ENCODE measurements around the gene RPL10A.

The RPL10A gene

DNA sequence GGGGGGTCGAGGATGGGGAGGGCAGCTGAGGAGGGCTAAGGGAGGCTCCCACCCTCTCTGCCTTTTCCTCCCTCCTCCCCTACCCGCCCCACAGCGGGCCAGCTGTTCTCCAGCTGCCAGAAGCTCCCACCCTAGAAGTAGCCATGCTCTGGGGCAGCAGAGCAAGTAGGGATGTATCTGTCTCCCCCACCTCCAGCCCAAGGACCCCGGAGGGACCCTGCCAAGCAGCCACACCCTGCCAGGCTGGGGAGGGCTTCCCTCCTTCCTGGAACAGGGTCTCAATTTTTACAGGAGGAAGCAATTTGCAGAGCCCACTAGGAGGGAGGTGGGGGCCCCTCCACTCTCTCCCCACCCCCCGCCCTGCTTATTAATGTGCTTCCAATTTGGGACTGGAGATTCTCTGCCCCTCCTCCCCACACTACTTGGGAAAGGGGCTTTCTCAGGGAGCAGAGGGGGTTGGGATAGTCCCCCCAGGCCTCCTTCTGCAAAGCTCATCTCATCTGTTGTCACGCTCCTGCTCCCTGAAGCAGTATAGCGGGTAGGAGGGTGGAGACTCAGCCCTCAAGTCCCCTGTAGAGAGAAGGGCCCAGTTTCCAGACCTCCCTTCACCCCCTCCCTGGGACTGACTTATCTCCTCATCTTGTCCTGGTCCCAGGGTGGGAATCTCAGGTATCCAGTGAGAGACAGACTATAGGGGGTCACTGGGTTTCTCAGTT is 24.2 kb downstream of the RPL10A start:
- DNase-seq (ENCODE audit: low read depth in 1 of 2, low spot score in 1 of 2): no peak
- in situ Hi-C loops (cut with HindIII; ENCODE audit: low pct_unique_long_range_greater_than_20kb, low sequenced_read_pairs): no loop called here
- TF ChIP-seq JUND (IDR thresholded peaks at IDR 0.05; ENCODE audit: low read depth): no peak

DNA sequence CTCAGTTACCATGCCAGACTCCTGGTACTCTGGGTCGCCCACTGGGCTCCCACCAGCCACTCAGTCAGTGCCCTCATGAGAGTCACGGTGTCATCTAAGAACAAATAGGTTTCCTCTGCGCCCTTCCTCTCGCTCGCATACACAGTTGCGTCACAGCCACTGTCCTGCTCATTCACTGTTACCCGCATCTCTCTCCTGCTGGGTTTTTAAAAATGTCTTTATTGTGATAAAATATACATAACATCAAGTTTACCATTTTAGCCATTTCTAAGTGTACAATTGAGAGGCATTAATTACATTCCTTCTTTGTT is 24.7 kb downstream of the RPL10A start:
- no peak for TF ChIP-seq JUND (IDR thresholded peaks at IDR 0.05; ENCODE audit: low read depth)
- in situ Hi-C loops (cut with HindIII; ENCODE audit: low pct_unique_long_range_greater_than_20kb, low sequenced_read_pairs): no loop called here
- DNase-seq (ENCODE audit: low read depth in 1 of 2, low spot score in 1 of 2): no peak

DNA sequence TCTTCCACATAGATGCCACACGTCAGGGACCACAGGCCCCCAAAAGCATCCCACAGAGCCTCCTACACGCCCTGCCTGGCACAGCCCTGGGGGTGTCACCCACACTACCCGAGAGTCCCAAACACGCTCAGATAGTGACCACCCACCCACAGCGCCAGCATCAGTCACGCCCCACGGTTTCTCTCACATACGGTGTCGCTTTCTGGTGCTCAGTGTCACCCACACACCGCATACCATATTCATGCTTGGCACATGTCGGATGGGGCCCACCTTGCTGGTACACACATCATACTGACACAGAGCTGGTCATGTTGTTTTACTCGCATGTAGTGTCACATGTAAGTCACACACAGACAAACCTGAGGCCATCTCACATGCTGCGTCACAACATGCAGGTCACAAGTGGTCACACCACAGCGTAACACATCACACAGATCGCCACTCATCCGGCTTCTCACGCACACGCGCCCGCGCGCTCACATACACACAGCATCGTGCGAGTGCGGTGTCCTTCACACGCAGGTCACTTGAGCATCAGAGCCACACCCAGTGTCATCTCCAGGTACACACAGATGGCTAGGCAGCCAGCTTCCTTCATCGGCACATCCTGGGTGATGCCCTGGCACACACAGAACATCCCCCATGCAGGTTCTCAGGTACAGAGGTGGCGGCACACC is 25.2 kb downstream of the RPL10A start:
- no peak for DNase-seq (ENCODE audit: low read depth in 1 of 2, low spot score in 1 of 2)
- in situ Hi-C loops (cut with HindIII; ENCODE audit: low pct_unique_long_range_greater_than_20kb, low sequenced_read_pairs): no loop called here
- no peak for TF ChIP-seq JUND (IDR thresholded peaks at IDR 0.05; ENCODE audit: low read depth)

DNA sequence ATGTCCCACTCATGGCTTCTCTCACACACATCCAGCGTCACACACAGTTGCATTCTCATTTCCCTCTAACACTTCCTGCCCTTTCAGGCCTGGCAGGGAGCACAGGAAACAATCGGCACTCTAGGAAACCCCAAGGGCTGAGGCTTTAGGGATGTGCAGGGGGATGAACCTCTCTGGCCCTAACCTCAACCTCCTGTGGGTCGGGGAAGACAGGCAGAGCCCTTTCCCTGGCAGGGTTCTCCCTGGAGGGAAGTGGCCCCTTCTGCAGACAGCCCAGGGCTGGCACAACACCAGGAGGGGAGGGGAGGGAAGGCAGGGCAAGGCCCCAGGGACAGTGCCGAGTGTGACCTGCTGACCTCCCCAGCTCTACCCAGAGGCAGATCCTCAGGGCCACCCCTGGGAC is 26.0 kb downstream of the RPL10A start:
- DNase-seq (ENCODE audit: low read depth in 1 of 2, low spot score in 1 of 2): no peak
- no peak for TF ChIP-seq JUND (IDR thresholded peaks at IDR 0.05; ENCODE audit: low read depth)
- in situ Hi-C loops (cut with HindIII; ENCODE audit: low pct_unique_long_range_greater_than_20kb, low sequenced_read_pairs): no loop called here

DNA sequence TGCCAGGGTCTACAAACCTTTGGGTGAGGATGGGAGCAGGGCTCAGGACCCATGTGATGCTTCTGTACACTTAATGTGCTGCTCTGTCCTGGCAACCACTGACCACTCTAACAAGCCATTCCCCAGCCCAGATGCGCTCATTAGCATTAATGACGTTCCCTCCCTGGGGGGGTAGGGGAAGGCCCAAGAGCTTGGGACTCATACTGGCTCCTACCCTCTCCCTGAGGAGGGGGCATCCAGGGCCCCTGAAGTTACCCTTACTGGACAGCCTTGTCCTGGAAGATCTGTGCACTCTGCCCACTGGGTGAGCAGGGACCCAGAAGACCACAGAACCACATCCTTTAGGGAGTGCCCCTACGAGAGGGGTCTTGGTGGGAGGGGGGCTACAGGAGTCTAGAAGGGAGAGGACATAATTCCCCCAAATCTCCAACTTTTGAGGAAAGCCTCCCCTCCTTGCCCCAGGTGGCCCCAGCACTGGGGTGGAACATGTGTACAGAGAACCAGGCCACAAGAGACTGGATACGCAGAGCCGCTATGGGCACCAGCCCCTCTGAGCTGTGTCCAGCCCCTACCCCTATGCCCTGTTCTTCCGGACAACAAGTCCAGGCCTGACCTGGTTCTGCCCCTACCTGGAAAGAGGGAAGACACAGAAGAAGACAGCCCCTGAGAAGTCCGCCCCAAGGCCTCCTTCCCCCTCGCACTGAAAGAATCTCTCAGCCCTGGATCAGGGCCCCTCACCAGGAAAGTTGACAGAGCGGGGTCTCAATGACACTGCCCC is 27.2 kb downstream of the RPL10A start:
- in situ Hi-C loops (cut with HindIII; ENCODE audit: low pct_unique_long_range_greater_than_20kb, low sequenced_read_pairs): no loop called here
- no peak for DNase-seq (ENCODE audit: low read depth in 1 of 2, low spot score in 1 of 2)

DNA sequence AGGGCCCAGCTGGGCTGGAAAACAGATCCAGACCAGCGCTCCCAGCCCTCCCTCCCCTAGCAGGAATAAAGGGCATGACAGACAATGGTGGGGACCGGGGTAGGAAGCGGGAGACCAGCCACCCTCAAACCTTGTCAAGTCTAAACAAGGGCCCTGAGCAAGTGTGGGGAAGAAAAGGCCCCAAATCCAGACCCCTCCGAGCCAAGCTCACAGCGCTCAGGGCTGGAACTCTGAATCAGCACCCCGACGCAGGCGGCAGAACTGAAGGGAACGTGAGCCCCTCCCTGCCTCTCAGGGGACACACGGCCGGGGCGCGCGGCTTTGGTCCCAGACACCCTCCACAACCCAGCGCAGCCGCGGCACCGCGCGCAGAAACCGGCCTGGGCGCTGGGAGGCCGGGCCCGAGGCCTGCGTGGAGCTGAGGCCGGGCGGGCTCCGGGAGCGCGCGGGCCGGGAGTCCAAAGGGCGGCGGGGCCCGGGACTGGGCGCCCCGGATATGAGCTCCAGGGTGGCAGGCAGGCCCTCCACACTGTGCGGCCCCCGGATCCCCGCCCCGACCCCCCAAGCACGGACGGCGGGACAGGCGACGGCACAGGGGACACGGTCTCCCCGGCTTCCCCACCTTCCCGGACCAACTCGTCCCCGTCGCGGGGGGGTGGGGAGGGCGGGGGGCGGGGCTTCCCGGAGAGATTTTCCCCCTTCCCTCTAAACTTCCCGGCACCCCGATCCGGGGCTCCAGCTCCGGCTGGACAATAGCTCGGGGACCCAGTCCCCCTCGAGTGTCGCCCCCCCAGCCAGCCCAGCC is 28.0 kb downstream of the RPL10A start:
- DNase-seq (ENCODE audit: low read depth in 1 of 2, low spot score in 1 of 2): peak; percentile 43 to 74
- in situ Hi-C loops (cut with HindIII; ENCODE audit: low pct_unique_long_range_greater_than_20kb, low sequenced_read_pairs): no loop called here

More for the DNA sequence above, 27.2 kb downstream of the RPL10A start:
- TF ChIP-seq JUND (IDR thresholded peaks at IDR 0.05; ENCODE audit: low read depth): no peak

DNA sequence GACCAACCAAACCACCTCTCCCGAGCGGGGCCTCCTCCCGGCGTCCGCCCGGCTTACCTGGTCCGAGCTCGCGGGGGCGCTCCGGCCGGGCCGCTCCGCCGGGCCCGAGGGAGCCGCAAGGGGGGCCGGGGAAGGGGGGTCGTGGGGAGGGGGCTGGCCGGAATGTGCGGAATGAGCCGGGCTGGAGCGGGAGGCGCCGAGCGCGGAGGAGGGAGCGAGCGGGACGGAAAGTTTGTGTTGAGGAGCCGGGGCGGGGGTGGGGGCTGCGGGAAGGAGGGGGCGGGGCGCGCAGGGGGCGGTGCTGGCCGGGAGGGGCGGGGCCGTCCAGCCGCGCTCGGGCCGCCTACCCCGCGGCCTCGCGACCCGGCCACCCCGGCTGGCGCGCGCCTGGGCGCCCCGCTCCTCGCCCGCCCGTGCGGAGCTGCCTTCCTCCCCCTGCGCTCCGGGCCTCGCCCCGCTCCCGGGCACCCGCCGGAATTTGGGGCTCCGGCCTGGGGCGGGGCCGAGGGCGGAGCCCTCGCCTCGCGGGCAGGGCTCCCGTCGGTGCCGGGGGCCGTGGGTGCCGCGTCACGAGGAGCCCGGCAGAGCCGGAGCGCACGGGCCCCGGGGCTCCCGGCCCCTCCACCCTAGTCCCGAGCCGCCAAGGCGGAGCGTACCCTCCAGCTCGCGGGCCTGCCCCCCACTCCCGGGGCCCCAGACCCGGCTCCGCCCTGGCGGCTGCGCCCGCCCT is 28.8 kb downstream of the RPL10A start, which contains the start of gene TEAD3:
Gene TEAD3 (minus strand): TSS at position 239 of the 730 bp plus-strand sequence.
- peak; percentile 87 to 90 for DNase-seq (ENCODE audit: low read depth in 1 of 2, low spot score in 1 of 2)
- in situ Hi-C loops (cut with HindIII; ENCODE audit: low pct_unique_long_range_greater_than_20kb, low sequenced_read_pairs): no loop called here
- TF ChIP-seq JUND (IDR thresholded peaks at IDR 0.05; ENCODE audit: low read depth): no peak

More for the DNA sequence above, 28.0 kb downstream of the RPL10A start:
- no peak for TF ChIP-seq JUND (IDR thresholded peaks at IDR 0.05; ENCODE audit: low read depth)

DNA sequence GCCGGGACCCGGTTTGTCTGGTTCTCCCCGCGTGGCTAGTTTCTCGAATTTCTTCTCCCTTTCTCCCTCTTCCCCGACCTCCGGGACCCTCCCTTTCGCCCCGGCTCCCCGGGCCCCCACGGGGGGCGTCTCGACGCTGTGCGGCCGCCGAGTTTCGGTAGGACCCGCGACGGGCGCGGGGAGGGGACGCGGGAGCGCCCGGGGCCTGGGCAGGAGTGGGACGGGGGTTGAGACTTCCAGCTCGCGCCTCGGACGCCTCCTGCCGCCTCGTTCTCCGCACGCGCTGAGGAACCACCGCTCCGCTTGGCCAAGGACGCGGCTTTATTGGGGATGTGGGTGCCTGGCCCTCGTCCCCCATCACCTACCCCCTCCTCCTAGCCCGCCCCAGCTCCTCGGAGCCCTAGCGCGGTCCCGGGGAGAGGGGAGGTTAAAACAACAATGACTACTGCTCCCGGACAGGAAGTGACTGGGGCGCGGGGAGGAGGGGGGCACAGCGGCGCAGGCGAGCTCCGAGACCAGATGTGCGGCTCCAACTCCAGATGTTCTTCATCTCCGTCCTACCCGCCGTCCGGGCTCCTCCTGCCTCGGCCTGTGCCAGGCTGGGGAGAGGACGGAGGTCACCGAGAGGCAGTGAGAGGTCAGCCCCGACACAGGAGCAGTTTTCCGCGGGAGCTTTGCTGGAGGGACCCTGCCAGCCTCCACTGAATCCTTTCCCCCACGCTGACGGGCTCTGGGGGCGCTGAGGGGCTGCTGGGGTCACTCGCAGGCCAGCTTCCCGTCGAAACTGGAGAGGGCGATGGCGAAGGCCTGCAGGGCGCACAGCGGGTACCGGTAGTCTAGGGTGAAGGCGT is 29.6 kb downstream of the RPL10A start:
- DNase-seq (ENCODE audit: low read depth in 1 of 2, low spot score in 1 of 2): peak in 1 of 2 experiments; percentile 70
- in situ Hi-C loops (cut with HindIII; ENCODE audit: low pct_unique_long_range_greater_than_20kb, low sequenced_read_pairs): no loop called here
- no peak for TF ChIP-seq JUND (IDR thresholded peaks at IDR 0.05; ENCODE audit: low read depth)

DNA sequence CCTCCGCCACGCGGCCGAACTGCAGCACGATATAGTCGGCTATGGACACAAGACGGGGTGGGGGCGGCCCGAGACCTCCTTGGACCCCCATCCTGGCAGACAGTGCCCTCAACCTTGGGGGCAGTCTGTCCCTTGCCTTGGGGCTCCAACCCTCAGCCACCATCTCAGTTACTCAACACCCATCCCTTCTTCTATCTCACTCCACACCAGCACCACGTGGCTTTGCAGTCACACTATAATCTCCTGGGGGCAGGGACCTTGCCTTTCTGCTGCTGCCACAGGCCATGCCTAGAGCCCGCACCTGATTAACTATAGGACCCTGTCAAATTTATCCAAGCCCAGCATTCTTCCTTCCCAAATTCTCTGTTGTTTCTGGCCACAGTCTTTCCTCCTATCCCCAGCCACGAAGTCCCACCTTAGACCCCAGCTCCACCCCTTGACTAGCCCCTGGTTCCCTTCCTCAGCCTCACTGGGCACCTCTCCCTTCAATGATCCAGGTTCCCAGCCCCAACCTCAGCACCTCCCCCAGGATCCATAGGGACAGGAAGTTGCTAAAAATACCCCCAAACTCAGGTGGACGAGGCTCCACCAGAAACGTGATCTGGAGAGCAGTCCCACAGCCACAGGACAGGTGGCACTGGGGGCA is 30.3 kb downstream of the RPL10A start:
- no peak for DNase-seq (ENCODE audit: low read depth in 1 of 2, low spot score in 1 of 2)
- TF ChIP-seq JUND (IDR thresholded peaks at IDR 0.05; ENCODE audit: low read depth): no peak
- in situ Hi-C loops (cut with HindIII; ENCODE audit: low pct_unique_long_range_greater_than_20kb, low sequenced_read_pairs): no loop called here

DNA sequence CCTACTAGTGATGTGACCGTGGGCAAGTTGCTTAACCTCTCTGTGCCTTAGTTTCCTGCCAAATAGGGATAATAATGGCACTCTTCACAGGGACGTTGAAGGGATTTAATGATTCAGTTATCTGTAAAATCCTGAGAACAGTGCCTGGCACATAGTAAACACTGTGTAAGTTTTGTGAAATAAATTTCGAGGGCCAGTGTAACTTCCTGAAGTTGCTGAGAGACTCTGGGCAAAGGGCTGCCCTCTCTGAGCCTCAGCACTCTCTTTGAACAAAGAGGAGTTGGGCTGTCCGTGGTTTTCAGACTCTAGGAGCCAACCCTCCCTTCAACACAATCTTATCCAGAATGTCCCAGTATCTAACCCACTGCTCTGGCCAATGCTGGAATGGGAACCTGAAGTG is 31.2 kb downstream of the RPL10A start:
- in situ Hi-C loops (cut with HindIII; ENCODE audit: low pct_unique_long_range_greater_than_20kb, low sequenced_read_pairs): no loop called here
- no peak for TF ChIP-seq JUND (IDR thresholded peaks at IDR 0.05; ENCODE audit: low read depth)
- DNase-seq (ENCODE audit: low read depth in 1 of 2, low spot score in 1 of 2): no peak
